Measurements from ENCODE around the gene HSD17B14.

- TF ChIP-seq EP300 (IDR thresholded peaks at IDR 0.05) (no peak), CTCF (IDR thresholded peaks at IDR 0.05) (no peak), POLR2AphosphoS5 (IDR thresholded peaks at IDR 0.05) (peak in 2 of 4 donors; percentile 28 to 69), POLR2A (IDR thresholded peaks at IDR 0.05) (no peak)
Measured at GRCh38 chr19:48868114-48868886, 32.0 kb upstream of the HSD17B14 start, which contains the start of gene PLEKHA4.

Data from sigmoid colon (tissue), 4 donors.